Inflammatory macrophage treated with lipopolysaccharide for 4 hours (primary cell): ENCODE measurements around the gene TTYH2.

Experiments used
- DNase-seq: peaks from one replicate; pipeline ENCODE4 v3.0.0-alpha.2; 2020

The TTYH2 gene

GRCh38 chr17:74196541-74197317 is 16.6 kb upstream of the TTYH2 start:
- no peak for DNase-seq

- no peak for DNase-seq
Observed at GRCh38 chr17:74197801-74198200, 15.6 kb upstream of the TTYH2 start.

GRCh38 chr17:74198694-74199093 is 14.7 kb upstream of the TTYH2 start:
- no peak for DNase-seq

- DNase-seq, result peak; percentile 45
Observed at GRCh38 chr17:74199306-74200092, 13.9 kb upstream of the TTYH2 start.

GRCh38 chr17:74200112-74200511 is 13.3 kb upstream of the TTYH2 start:
- DNase-seq, result no peak

- DNase-seq, result no peak
Observed at GRCh38 chr17:74201250-74201649, 12.1 kb upstream of the TTYH2 start.

- DNase-seq, result no peak
Observed at GRCh38 chr17:74201948-74202347, 11.4 kb upstream of the TTYH2 start.

- DNase-seq, result no peak
Observed at GRCh38 chr17:74202938-74203337, 10.4 kb upstream of the TTYH2 start.

GRCh38 chr17:74203439-74204240 is 9.7 kb upstream of the TTYH2 start, which contains the start of gene RPL38:
Gene RPL38, plus strand, starts transcription at chr17:74203678. Its CDS starts 278 bp downstream, at chr17:74203956.
- DNase-seq, result peak; percentile 97

GRCh38 chr17:74204474-74204873 is 8.9 kb upstream of the TTYH2 start:
- no peak for DNase-seq

- DNase-seq, result no peak
Observed at GRCh38 chr17:74205274-74205673, 8.1 kb upstream of the TTYH2 start.

- no peak for DNase-seq
Observed at GRCh38 chr17:74206332-74206818, 7.0 kb upstream of the TTYH2 start.

- peak; percentile 49 for DNase-seq
Observed at GRCh38 chr17:74210191-74211140, 2.9 kb upstream of the TTYH2 start.

- DNase-seq, result peak; percentile 15
Observed at GRCh38 chr17:74211141-74211911, 2.0 kb upstream of the TTYH2 start.

GRCh38 chr17:74211912-74212208 is 1.5 kb upstream of the TTYH2 start:
- no peak for DNase-seq

GRCh38 chr17:74212209-74212912 is 1.0 kb upstream of the TTYH2 start:
- DNase-seq, result peak; percentile 54

GRCh38 chr17:74213861-74214391 is 555 bp downstream of the TTYH2 start:
- DNase-seq, result peak; percentile 55

GRCh38 chr17:74214484-74215341 is 1.3 kb downstream of the TTYH2 start:
- no peak for DNase-seq

GRCh38 chr17:74215342-74215727 is 2.0 kb downstream of the TTYH2 start:
- no peak for DNase-seq
